Activated CD4-positive, alpha-beta memory T cell treated with anti-CD3 and anti-CD28 coated beads, Interleukin-2, amount 10 ng/mL, durations not matched to agents 7 days and 5 days (primary cell): ENCODE measurements around the gene CD99. TPM values are rescaled to one million over a fixed set of nuclear protein-coding genes. Genes with fewer than 3 reads are reported as not detected.
"Not testable (repeated sequence)": the region's sequence is repeated elsewhere in the genome, so short reads cannot be mapped to it uniquely, and the experiment has no call there.

ENCODE experiments used
- CTCF ChIA-PET: fragments of 350-600 bp; sonication (Branson Sonifier 250); formaldehyde crosslinking; loops from one replicate; lab custom pipeline; 2021; ENCODE audit warnings: antibody characterized with exemption, inconsistent platforms; lab: Charles Lee
- POLR2A ChIA-PET: fragments of 350-600 bp; sonication (Branson Sonifier 250); formaldehyde crosslinking; loops from one replicate; lab custom pipeline; 2021; ENCODE audit warnings: antibody characterized with exemption; lab: Charles Lee
- DNase-seq: peaks from one replicate; pipeline ENCODE4 v3.0.0-alpha.2; 2020
- H3K27ac Mint-ChIP-seq: one replicate; pipeline ENCODE4 v1.8.0; 2021; ENCODE audit warnings: mild to moderate bottlenecking, mixed read lengths
- H3K27me3 Mint-ChIP-seq: one replicate; pipeline ENCODE4 v1.8.0; 2021; ENCODE audit warnings: mixed read lengths
- H3K36me3 Mint-ChIP-seq: one replicate; pipeline ENCODE4 v1.8.0; 2021; ENCODE audit warnings: low read depth, mixed read lengths
- H3K4me1 Mint-ChIP-seq: one replicate; pipeline ENCODE4 v1.8.0; 2021; ENCODE audit warnings: mixed read lengths
- H3K4me3 Mint-ChIP-seq: one replicate; pipeline ENCODE4 v1.8.0; 2021; ENCODE audit warnings: mild to moderate bottlenecking, mixed read lengths
- H3K9me3 Mint-ChIP-seq: one replicate; pipeline ENCODE4 v1.8.0; 2021; ENCODE audit warnings: mixed read lengths
- total RNA-seq, 2 experiments: library from RNA; stranded (reverse); gene quantifications; one replicate each; pipeline ENCODE4 v1.2.3, GENCODE V29; 2021

The CD99 gene
- total RNA-seq, 2 experiments from 2014 or later = 389 to 410 TPM

DNA sequence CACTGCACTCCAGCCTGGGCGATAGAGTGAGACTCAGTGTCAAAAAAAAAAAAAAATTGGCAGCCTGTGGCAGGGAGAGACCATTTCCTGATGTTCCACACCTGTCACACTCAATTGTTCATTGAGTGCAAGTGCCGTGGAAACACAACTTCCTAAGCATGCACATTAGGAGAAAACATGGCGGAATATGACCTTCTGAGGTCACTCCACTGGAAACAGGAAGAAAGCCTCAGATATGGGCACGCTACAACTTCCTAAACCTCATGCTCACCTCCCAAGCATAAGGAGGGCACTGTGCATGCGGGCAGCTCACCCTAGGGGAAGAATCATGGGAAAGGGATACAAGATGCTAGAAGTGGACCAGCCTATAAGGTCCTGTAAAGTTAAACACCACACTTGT lies 28.5 kb upstream of the CD99 start:
- Mint-ChIP-seq H3K27me3 (no peaks in the 10 kb centered on the region), H3K36me3 (peaks cover 2% of the 10 kb centered on the region), H3K27ac (no peak overlapping the region), H3K4me3 (no peak overlapping the region), H3K4me1 (peaks cover 2% of the 10 kb centered on the region), H3K9me3 (no peaks in the 10 kb centered on the region)
- ChIA-PET POLR2A (no interaction called here), CTCF (no interaction called here)
- DNase-seq = no peak

GRCh38 chrX:2664502-2664901 lies 26.6 kb upstream of the CD99 start:
- H3K36me3 Mint-ChIP-seq = peaks cover 2% of the 10 kb centered on the region
- POLR2A ChIA-PET = no interaction called here

DNA sequence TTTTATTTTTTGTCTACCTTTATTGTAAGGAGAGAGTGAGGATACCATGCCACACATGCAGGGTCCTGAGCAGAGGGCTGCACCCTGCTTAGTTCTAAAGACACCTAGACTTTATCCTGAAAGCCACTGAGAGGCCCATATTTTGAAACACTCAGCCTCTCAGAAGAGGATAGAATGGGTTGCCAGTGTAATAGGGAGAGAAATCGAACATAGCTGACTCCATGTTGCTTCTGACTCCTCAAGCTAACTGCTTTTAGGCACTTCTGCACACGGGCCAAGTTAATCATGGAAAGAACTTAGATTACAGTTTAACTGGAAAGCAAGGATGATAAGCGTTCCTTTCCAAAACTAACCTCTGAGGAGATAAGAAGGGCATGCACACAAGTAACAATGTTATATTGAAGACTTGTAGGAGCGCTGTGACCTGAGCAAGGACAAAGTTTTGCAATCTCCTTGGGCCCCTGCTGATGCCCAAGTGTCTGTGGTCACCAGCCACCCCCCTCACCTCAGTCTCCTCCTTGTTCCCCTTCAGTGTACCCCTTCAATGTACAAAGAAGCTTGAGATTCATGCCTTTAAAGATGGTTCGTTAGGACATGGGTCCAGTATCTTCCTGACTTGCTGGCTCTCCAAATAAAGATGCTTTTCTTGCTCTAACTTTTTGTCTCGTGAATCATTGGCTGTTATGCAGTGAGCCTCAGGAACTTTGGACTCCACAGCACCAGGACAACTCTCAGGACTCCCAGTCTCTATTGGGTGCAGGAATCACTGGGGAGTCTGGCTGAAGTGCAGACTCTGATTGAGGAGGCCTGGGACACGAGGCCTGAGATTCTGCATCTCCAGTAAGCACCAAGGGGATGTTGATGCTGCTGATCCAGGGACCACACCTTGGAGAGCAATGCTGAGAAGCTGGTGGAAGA lies 25.4 kb upstream of the CD99 start:
- Mint-ChIP-seq H3K27me3 (no peaks in the 10 kb centered on the region), H3K27ac (no peak overlapping the region), H3K36me3 (peaks cover 2% of the 10 kb centered on the region), H3K4me1 (peaks cover 2% of the 10 kb centered on the region), H3K4me3 (no peak overlapping the region), H3K9me3 (no peaks in the 10 kb centered on the region)
- ChIA-PET CTCF (no interaction called here), POLR2A (no interaction called here)
- no peak for DNase-seq

More at GRCh38 chrX:2664502-2664901, 26.6 kb upstream of the CD99 start:
- Mint-ChIP-seq H3K27ac (no peak overlapping the region), H3K9me3 (no peaks in the 10 kb centered on the region), H3K4me1 (peaks cover 2% of the 10 kb centered on the region), H3K4me3 (no peak overlapping the region), H3K27me3 (no peaks in the 10 kb centered on the region)
- CTCF ChIA-PET = no interaction called here
- no peak for DNase-seq

GRCh38 chrX:2666491-2666890 lies 24.6 kb upstream of the CD99 start:
- ChIA-PET POLR2A (no interaction called here), CTCF (no interaction called here)
- H3K36me3 Mint-ChIP-seq = peaks cover 2% of the 10 kb centered on the region
- no peak overlapping the region for H3K4me3 Mint-ChIP-seq
- H3K27ac Mint-ChIP-seq = no peak overlapping the region
- H3K4me1 Mint-ChIP-seq = peaks cover 2% of the 10 kb centered on the region
- no peaks in the 10 kb centered on the region for H3K27me3 Mint-ChIP-seq
- no peak for DNase-seq
- H3K9me3 Mint-ChIP-seq = no peaks in the 10 kb centered on the region

DNA sequence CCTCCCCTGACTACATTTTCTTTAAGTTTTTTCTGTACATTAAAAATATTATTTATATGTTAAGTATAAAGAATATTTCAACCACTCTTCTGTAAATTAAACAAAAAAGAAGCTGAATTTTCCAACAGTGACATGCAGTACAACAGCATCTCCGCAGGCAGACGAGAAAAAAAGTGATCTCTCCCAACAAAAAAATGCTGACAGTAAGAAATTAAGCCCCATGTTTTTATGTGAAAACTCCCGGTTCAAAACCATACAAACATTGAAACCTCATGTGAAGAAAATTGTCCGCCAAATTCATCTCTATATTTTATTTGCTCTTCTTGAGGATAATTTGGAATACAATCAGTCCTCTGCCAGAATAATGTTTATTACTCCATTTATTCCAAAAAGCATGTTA lies 20.1 kb upstream of the CD99 start:
- Mint-ChIP-seq H3K9me3 (no peaks in the 10 kb centered on the region), H3K27me3 (no peaks in the 10 kb centered on the region), H3K4me1 (peaks cover 3% of the 10 kb centered on the region), H3K36me3 (peaks cover 2% of the 10 kb centered on the region), H3K4me3 (no peak overlapping the region), H3K27ac (no peak overlapping the region)
- CTCF ChIA-PET = no interaction called here
- POLR2A ChIA-PET = no interaction called here
- no peak for DNase-seq

DNA sequence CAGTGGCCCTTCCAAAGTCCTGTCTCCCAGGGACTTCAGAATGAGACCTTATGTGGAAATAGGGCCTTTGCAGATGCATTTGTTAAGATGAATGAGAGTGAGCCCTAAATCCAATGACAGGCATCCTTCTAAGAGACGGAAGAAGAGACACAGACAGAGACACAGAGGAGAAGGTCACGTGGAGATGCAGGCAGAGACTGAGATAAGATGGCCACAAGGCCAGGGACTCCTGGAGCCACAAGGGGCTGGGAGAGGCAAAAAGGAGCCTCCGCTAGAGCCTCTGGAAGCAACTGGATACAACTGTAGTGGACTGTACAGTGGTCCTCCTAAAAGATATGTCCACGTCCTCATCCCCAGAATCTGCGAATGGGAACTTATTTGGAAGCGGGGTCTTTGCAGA lies 19.0 kb upstream of the CD99 start:
- H3K4me3 Mint-ChIP-seq = no peak overlapping the region
- H3K36me3 Mint-ChIP-seq = no peaks in the 10 kb centered on the region
- H3K9me3 Mint-ChIP-seq = no peaks in the 10 kb centered on the region
- no peak for DNase-seq
- ChIA-PET CTCF (no interaction called here), POLR2A (no interaction called here)
- peaks cover 3% of the 10 kb centered on the region for H3K4me1 Mint-ChIP-seq
- H3K27ac Mint-ChIP-seq = no peak overlapping the region
- H3K27me3 Mint-ChIP-seq = no peaks in the 10 kb centered on the region

DNA sequence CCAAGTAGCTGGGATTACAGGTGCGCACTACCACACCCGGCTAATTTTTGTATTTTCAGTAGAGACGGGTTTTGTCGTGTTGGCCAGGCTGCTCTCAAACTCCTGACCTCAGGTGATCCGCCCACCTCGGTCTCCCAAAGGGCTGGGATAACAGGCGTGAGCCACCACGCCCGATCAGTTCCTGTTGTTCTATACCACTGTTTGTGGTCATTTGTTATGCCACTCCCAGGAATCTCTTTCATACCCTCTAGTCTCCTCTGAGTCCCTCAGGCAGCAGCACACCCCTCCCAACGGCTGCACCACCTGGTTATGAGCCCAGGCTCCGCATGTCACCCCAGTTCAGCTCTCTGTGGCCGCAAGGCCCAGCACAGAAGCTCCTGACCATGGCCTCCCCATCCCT lies 17.5 kb upstream of the CD99 start:
- Mint-ChIP-seq H3K27me3 (peaks cover 4% of the 10 kb centered on the region), H3K27ac (no peak overlapping the region), H3K4me3 (no peak overlapping the region), H3K9me3 (no peaks in the 10 kb centered on the region), H3K4me1 (peaks cover 3% of the 10 kb centered on the region), H3K36me3 (no peaks in the 10 kb centered on the region)
- ChIA-PET POLR2A (no interaction called here), CTCF (no interaction called here)
- DNase-seq = no peak

DNA sequence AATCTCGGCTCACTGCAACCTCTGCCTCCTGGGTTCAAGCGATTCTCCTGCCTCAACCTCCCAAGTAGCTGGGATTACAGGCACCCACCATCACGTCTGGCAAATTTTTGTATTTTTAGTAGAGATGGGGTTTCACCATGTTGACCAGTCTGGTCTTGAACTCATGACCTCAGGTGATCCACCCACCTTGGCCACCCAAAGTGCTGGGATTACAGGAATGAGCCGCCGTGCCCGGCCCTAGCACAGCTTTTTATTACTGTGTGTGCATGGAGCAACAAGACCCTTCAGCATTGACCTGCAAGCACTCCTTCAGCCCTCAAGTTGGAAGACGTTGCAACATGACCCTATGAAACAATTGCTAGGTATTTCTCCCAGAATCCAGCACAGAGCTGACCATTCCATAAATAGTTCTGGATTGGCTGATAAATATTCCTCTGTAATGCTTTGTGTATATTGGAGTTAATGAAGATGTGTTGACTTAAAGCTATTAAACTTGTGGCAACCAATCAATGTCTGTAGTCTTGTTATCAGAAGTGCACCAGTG lies 15.4 kb upstream of the CD99 start:
- H3K36me3 Mint-ChIP-seq, CTCF ChIA-PET, H3K27ac Mint-ChIP-seq, H3K4me3 Mint-ChIP-seq, H3K27me3 Mint-ChIP-seq, POLR2A ChIA-PET, DNase-seq, H3K9me3 Mint-ChIP-seq, H3K4me1 Mint-ChIP-seq: not testable (repeated sequence)

- no peak overlapping the region for H3K4me3 Mint-ChIP-seq
- peaks cover 3% of the 10 kb centered on the region for H3K4me1 Mint-ChIP-seq
- no peak overlapping the region for H3K27ac Mint-ChIP-seq
- POLR2A ChIA-PET = no interaction called here
- CTCF ChIA-PET = no interaction called here
- DNase-seq = no peak
- peaks cover 3% of the 10 kb centered on the region for H3K9me3 Mint-ChIP-seq
- H3K27me3 Mint-ChIP-seq = peaks cover 5% of the 10 kb centered on the region
- H3K36me3 Mint-ChIP-seq = no peaks in the 10 kb centered on the region
Observed at GRCh38 chrX:2676794-2677675, 14.1 kb upstream of the CD99 start.

DNA sequence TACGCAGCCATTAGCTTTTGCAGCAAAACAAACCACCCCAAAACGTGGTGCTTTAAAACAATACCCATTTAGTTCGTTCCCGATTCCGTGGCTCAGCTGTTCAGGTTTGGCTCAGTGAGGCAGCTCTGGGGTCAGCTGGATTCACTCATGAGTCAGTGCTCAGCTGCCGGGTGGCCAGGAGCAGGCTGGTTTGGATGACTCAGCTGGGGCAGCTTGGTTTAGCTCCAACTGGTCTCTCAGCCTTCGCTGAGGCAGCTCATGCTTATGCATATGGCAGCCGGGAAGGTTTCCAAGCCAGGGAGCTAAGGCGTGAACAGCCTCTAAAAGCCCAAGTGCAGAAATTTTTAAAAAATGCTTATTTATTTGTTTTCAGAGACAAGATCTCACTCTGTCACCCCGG lies 13.3 kb upstream of the CD99 start:
- Mint-ChIP-seq H3K36me3 (no peaks in the 10 kb centered on the region), H3K27me3 (peaks cover 5% of the 10 kb centered on the region), H3K9me3 (peaks cover 3% of the 10 kb centered on the region), H3K27ac (no peak overlapping the region), H3K4me3 (no peak overlapping the region), H3K4me1 (peaks cover 3% of the 10 kb centered on the region)
- CTCF ChIA-PET = no interaction called here
- POLR2A ChIA-PET = no interaction called here
- no peak for DNase-seq

- Mint-ChIP-seq H3K36me3 (no peaks in the 10 kb centered on the region), H3K9me3 (peaks cover 3% of the 10 kb centered on the region), H3K4me3 (no peak overlapping the region), H3K27ac (no peak overlapping the region), H3K27me3 (peaks cover 5% of the 10 kb centered on the region), H3K4me1 (peaks cover 3% of the 10 kb centered on the region)
- ChIA-PET POLR2A (no interaction called here), CTCF (no interaction called here)
- DNase-seq = no peak
Observed at GRCh38 chrX:2678583-2678982, 12.5 kb upstream of the CD99 start.

DNA sequence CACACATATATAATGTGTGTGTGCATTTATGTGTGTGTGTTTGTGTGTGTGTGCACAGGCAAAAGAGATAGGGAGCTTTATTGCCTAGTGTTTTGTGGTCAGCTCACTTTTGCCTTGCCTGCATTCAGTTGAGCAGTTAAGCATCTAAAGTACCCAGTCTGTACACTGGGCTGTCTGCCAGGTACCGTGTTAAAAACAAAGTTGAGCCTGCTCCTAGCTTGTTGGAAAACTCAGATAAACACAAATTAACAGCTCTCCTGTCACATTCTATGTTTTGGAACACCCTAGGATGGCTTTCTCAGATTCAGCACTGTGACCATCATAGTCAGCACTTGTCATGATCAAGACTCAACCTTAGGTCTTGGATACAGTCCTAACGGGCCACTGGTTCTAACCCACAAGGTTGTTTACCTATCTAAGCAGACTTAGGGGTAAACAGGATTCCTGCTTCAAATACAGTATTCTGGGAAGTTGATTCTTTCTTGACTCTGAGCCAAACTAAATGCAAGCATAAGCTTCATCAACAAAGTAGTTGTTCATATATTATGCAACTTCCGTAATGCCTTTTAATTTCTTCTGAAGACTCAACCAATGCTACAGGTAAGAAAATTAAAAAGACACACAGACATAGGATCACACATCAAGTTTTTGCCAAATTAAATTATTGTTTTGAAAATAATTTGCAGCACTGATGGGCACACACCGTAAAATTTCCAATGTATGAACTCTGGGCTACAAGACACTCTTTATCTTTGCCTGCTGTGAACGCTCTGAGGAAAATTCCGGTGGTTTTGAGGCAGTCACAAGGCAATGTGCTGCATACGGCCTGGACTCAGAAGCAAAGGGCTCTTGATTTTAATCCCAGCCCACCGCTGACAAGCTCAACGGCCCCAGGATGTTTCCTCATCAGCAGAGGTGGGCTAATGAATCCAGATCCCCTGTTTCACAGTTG lies 11.3 kb upstream of the CD99 start:
- no peak for DNase-seq
- peaks cover 5% of the 10 kb centered on the region for H3K27me3 Mint-ChIP-seq
- H3K27ac Mint-ChIP-seq = no peak overlapping the region
- no peaks in the 10 kb centered on the region for H3K36me3 Mint-ChIP-seq
- peaks cover 3% of the 10 kb centered on the region for H3K9me3 Mint-ChIP-seq
- ChIA-PET CTCF (no interaction called here), POLR2A (no interaction called here)
- H3K4me3 Mint-ChIP-seq = no peak overlapping the region
- no peaks in the 10 kb centered on the region for H3K4me1 Mint-ChIP-seq
